SH-SY5Y (cell line): Measurements from ENCODE around the gene SHH.

Experiments
- GATA2 ChIP-seq: IDR thresholded peaks from 2 replicates; pipeline ENCODE4 v1.6.1; 2011; ENCODE audit warnings: mild to moderate bottlenecking, low read depth, low read length
- GATA3 ChIP-seq: IDR thresholded peaks from 2 replicates; pipeline ENCODE4 v1.6.1; 2011; ENCODE audit warnings: low read depth, mild to moderate bottlenecking, low read length, moderate library complexity

DNA sequence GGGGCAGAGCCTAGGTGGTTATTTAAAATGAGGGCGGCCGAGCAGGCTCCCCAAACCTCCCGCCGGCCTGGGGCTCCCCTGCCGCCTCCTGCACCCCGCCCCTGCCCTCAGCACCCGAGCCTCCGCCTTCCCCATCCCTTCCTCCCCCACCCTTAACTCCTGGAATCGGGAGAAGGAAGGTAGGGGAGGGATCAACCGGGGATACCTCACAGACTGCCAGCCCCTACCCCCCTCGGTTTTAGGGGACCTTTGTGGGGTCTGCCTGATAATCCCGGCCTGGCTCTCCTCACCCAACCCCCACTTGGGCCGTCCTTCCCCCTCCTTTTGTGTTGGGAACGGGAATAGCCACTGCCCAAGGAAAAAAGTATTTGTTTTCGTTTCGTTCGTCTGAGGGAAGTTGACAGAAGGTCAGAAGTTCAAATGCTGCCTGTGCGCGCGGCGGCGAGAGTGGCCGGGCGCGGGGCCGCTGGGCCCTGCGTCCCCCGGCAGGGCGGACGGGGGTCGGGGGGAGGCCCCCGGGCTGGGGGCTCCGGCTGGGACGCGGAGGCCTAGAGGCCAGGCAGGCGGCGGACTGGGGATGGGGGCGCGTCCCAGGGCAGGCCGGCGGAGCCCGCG, 2.8 kb downstream of the SHH start:
- TF ChIP-seq GATA3 (no peak), GATA2 (no peak)
